ENCODE results near the gene PTGES2.

The PTGES2 gene

GRCh38 chr9:128127568-128127989 is at the start of gene PTGES2:
Gene PTGES2 (minus strand): TSS chr9:128127729. CDS start chr9:128127717, 12 bp downstream.
- Histone ChIP-seq H3K4me1 (ENCODE audit: low read length) (peaks cover 7% of the 10 kb centered on the region), H3K79me2 (ENCODE audit: low read length) (peaks cover 33% of the 10 kb centered on the region), H3K27me3 (replicated peaks; ENCODE audit: insufficient read depth, low read length) (peaks cover 14% of the 10 kb centered on the region), H3K9me3 (replicated peaks; ENCODE audit: insufficient read depth, low read length) (no peaks in the 10 kb centered on the region), H3K4me2 (ENCODE audit: low read depth, low read length) (peak within 1 kb of the TSS; percentile 89), H3K27ac (ENCODE audit: low read length) (peak within 1 kb of the TSS; percentile 87), H3K36me3 (replicated peaks; ENCODE audit: insufficient read depth, low read length) (no peaks in the 10 kb centered on the region), H3F3A (ENCODE audit: insufficient read depth, low read length) (0 out of 2 replicates have a peak, but pooled peaks cover 6% of the 10 kb centered on the region), H3K9ac (ENCODE audit: low read length) (peak within 1 kb of the TSS; percentile 99), H4K20me1 (ENCODE audit: insufficient read depth, low read length) (no peaks in the 10 kb centered on the region), H2AFZ (ENCODE audit: low read length) (peak within 1 kb of the TSS; percentile 97), H3K9me2 (replicated peaks; ENCODE audit: insufficient read depth, low read length) (no peaks in the 10 kb centered on the region), H3K4me3 (ENCODE audit: low read length) (peak within 1 kb of the TSS; percentile 71)
- TF ChIP-seq, protein P1, sequence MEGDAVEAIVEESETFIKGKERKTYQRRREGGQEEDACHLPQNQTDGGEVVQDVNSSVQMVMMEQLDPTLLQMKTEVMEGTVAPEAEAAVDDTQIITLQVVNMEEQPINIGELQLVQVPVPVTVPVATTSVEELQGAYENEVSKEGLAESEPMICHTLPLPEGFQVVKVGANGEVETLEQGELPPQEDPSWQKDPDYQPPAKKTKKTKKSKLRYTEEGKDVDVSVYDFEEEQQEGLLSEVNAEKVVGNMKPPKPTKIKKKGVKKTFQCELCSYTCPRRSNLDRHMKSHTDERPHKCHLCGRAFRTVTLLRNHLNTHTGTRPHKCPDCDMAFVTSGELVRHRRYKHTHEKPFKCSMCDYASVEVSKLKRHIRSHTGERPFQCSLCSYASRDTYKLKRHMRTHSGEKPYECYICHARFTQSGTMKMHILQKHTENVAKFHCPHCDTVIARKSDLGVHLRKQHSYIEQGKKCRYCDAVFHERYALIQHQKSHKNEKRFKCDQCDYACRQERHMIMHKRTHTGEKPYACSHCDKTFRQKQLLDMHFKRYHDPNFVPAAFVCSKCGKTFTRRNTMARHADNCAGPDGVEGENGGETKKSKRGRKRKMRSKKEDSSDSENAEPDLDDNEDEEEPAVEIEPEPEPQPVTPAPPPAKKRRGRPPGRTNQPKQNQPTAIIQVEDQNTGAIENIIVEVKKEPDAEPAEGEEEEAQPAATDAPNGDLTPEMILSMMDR (IDR thresholded peaks at IDR 0.05; ENCODE audit: low read length): no peak
- no peak for TF ChIP-seq EZH2phosphoT487 (IDR thresholded peaks at IDR 0.05; ENCODE audit: low read length)
- TF ChIP-seq EZH2 (optimal IDR thresholded peaks at IDR 0.05; ENCODE audit: low read depth, low read length): no peak
- DNase-seq: peak; percentile 89

DNA sequence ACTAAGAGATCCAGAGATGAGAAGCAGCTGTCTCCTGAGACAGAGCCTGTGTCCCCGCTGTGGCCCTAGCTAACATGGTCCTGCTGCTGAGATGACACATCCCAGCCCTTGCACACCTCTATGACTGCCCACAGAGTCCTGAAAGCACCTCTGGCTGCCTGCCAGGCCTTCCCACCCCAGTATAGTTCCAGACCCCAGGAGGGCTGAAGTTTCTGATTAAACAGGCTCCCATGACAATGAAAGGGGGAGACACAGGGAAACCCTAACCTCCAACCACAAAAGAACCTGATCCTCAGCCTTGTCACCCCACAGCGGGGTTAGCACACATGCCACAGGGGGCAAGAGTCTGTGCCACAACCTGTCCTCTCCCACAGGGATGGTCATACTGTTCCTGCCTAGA is 48.2 kb upstream of the PTGES2 start:
- Histone ChIP-seq H3K27ac (ENCODE audit: low read length) (no peak overlapping the region), H3F3A (ENCODE audit: insufficient read depth, low read length) (no peaks in the 10 kb centered on the region), H3K36me3 (replicated peaks; ENCODE audit: insufficient read depth, low read length) (no peaks in the 10 kb centered on the region), H3K9ac (ENCODE audit: low read length) (no peak overlapping the region), H4K20me1 (ENCODE audit: insufficient read depth, low read length) (0 out of 2 replicates have a peak, but pooled peaks cover 3% of the 10 kb centered on the region), H3K4me1 (ENCODE audit: low read length) (no peaks in the 10 kb centered on the region), H2AFZ (ENCODE audit: low read length) (no peak overlapping the region), H3K9me3 (replicated peaks; ENCODE audit: insufficient read depth, low read length) (no peaks in the 10 kb centered on the region), H3K27me3 (replicated peaks; ENCODE audit: insufficient read depth, low read length) (no peaks in the 10 kb centered on the region), H3K4me3 (ENCODE audit: low read length) (no peak overlapping the region), H3K79me2 (ENCODE audit: low read length) (no peaks in the 10 kb centered on the region), H3K9me2 (replicated peaks; ENCODE audit: insufficient read depth, low read length) (no peaks in the 10 kb centered on the region), H3K4me2 (ENCODE audit: low read depth, low read length) (no peak overlapping the region)
- DNase-seq: no peak
- TF ChIP-seq, protein P1 (IDR thresholded peaks at IDR 0.05; ENCODE audit: low read length): no peak

DNA sequence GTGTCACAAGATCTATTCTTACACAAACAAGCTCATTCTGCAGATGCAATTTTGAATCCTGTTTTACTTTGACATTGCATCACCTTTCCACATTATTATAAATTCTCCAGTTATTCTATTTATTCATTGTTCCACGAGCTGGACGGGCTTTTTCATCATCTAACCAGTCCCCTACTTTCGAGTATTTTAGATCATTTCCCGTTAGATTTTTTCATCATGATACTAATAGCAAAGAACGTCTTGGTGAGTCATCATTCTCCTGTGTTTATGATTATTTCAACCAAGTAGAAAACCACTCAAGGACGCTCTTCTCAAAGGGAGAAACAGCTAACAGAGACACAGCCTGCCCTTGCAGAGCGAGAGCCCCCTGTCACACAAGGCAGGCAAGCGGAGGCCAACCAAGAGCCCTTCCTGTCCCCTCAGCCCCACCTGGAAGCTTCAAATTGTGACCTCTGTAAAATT is 47.6 kb upstream of the PTGES2 start:
- Histone ChIP-seq H3K27me3 (replicated peaks; ENCODE audit: insufficient read depth, low read length) (no peaks in the 10 kb centered on the region), H2AFZ (ENCODE audit: low read length) (no peak overlapping the region), H3K36me3 (replicated peaks; ENCODE audit: insufficient read depth, low read length) (no peaks in the 10 kb centered on the region), H3K4me1 (ENCODE audit: low read length) (no peaks in the 10 kb centered on the region), H3F3A (ENCODE audit: insufficient read depth, low read length) (no peaks in the 10 kb centered on the region), H3K4me2 (ENCODE audit: low read depth, low read length) (no peak overlapping the region), H3K4me3 (ENCODE audit: low read length) (no peak overlapping the region), H3K9me2 (replicated peaks; ENCODE audit: insufficient read depth, low read length) (no peaks in the 10 kb centered on the region), H3K9me3 (replicated peaks; ENCODE audit: insufficient read depth, low read length) (no peaks in the 10 kb centered on the region), H3K9ac (ENCODE audit: low read length) (no peak overlapping the region), H3K27ac (ENCODE audit: low read length) (no peak overlapping the region), H3K79me2 (ENCODE audit: low read length) (no peaks in the 10 kb centered on the region), H4K20me1 (ENCODE audit: insufficient read depth, low read length) (0 out of 2 replicates have a peak, but pooled peaks cover 3% of the 10 kb centered on the region)
- TF ChIP-seq, protein P1 (IDR thresholded peaks at IDR 0.05; ENCODE audit: low read length): no peak
- no peak for DNase-seq

All from MM.1S (cell line).